Measurements from ENCODE around the gene ETS2.

DNA sequence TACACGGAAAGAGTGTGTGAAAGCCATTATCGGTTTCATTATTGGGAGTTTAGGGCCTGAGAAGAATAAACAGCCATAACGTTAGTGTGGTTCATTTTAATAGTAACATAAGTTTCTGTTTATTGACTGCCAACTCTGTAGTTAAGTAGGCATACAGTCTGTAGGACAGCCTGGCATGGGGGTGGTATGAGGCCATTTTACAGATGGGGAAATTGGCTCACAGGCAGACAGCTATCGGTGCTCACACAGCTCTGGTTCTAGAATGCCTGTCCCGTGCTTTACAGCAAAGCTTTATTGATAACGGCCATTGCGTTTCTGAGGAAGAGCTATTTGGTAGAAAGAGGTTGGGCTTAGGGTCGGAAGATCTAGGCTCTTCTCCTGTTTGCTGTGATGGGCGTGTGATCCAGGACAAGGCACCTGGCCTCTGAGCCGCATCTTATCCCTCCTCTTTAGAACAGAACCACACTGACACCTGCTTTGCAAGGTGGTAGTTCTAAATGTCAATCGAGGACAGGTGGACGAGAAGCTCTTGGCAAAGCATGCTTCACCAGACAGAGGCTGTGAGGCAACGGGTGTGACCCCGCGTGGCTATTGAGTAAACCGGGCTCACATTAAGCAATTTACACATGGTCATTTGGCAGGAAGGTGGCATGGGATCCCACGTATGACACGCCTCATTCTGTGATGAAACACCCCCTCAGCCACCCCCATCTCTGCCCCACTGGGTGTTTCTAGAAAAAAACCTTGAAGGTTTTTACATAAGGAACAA, 14.9 kb downstream of the ETS2 start:
- TF ChIP-seq SUZ12 (IDR thresholded peaks at IDR 0.05; ENCODE audit: extremely low read depth, insufficient read depth, insufficient read length) (no peak), YY1 (IDR thresholded peaks at IDR 0.05; ENCODE audit: insufficient read depth, insufficient read length) (no peak)

Measured in NT2/D1 (cell line).